NB4 (cell line): ENCODE measurements around the gene CDH15.

Experiments
- DNase-seq: peaks from one replicate; pipeline ENCODE4 v3.0.0; 2010; ENCODE audit warnings: low read depth
- H3K4me3 ChIP-seq: one replicate; pipeline ENCODE4 v1.5.1; 2011; ENCODE audit warnings: mild to moderate bottlenecking, low read depth, low read length, moderate library complexity
- MYC ChIP-seq: IDR thresholded peaks from 2 replicates; pipeline ENCODE4 v1.6.1; 2011; ENCODE audit warnings: low read depth, low read length
- POLR2A ChIP-seq: IDR thresholded peaks from 2 replicates; pipeline ENCODE4 v1.6.1; 2011; ENCODE audit warnings: mild to moderate bottlenecking; ENCODE audit not compliant: insufficient read length; ENCODE audit errors: extremely low read depth
- TF ChIP-seq, protein P1 (sequence below): IDR thresholded peaks from one replicate; pipeline ENCODE4 v1.5.1; 2012; ENCODE audit warnings: low read depth, low read length
- TF ChIP-seq, protein P2 (sequence below): IDR thresholded peaks from 2 replicates; pipeline ENCODE4 v1.6.1; 2011; ENCODE audit warnings: low read depth, low read length

The CDH15 gene

DNA sequence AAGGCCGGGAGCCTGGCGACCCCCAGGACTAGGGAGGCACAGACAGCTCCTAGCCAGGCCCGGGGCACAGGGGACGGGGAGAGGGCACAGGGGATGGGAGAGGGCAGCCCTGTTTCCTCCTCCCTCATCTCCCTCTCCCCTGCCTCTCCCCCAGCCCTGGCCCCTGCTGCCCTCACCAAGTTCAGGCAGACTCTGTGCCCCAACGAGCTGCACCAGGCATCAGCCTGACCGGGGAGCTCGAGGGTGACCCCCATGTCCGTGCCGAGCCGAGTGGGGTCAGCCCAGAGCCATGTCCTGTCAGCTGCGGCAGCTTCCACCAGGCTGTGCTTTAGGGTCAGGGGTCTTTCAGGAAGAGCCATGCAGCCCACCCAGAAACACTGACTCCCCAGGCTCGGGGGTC, 6.0 kb downstream of the CDH15 start:
- H3K4me3 ChIP-seq = no peak overlapping the region
- no peak for DNase-seq
- TF ChIP-seq POLR2A (no peak), MYC (no peak)
- TF ChIP-seq, protein P1, sequence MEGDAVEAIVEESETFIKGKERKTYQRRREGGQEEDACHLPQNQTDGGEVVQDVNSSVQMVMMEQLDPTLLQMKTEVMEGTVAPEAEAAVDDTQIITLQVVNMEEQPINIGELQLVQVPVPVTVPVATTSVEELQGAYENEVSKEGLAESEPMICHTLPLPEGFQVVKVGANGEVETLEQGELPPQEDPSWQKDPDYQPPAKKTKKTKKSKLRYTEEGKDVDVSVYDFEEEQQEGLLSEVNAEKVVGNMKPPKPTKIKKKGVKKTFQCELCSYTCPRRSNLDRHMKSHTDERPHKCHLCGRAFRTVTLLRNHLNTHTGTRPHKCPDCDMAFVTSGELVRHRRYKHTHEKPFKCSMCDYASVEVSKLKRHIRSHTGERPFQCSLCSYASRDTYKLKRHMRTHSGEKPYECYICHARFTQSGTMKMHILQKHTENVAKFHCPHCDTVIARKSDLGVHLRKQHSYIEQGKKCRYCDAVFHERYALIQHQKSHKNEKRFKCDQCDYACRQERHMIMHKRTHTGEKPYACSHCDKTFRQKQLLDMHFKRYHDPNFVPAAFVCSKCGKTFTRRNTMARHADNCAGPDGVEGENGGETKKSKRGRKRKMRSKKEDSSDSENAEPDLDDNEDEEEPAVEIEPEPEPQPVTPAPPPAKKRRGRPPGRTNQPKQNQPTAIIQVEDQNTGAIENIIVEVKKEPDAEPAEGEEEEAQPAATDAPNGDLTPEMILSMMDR = no peak
- TF ChIP-seq, protein P2, sequence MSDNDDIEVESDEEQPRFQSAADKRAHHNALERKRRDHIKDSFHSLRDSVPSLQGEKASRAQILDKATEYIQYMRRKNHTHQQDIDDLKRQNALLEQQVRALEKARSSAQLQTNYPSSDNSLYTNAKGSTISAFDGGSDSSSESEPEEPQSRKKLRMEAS = no peak

DNA sequence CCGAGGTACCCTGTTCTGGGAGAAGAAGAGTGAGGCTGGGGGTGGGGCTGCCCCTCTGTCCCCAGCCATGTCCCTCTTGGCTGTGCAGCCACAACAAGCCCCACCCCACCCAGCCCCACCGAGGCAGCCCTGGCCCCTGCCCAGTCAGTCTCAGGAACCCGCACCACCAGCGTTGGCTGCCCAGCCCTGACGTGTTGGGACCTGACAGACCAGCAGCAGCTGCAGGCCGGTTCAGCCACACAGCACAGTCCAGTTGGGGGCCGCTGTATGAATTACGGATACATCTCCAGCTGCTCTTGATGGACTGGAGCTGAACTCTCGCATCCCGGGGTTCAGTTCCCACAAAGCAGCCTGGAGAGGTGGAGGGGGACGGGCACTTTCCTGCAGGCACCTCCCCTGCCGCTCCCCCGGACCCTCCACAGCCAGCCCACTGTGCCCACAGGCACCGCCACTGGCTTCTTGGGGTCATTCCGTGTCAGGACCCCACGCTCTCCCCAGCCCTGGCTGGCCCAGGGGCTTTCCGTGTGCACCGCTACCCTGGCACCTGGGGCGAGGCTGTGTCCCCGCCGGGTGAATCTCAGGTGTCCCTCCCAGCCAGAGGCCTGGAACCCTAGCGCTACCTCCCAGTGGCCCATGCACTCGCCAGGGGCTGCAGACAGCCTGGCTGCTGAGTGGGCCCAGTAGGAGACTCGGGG, 7.1 kb downstream of the CDH15 start:
- TF ChIP-seq, protein P2 = no peak
- TF ChIP-seq POLR2A (no peak), MYC (no peak)
- TF ChIP-seq, protein P1 = no peak
- DNase-seq = no peak
- H3K4me3 ChIP-seq = no peak overlapping the region

DNA sequence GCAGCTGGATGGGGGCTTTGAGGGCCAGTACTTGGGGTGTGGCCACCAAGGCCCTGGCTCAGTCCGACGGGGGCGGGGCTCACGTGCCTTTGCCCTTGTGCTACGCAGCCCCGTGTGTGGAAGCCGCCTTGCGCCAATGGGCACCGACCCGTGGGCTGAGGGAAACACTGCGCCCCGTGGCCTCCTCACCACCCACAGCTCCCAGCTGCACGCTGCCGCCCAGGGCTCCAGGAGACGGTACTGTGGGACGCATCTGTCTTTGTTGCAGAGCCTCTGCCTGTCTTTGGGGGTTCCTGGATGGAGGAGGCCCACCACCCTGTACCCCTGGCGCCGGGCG, 7.6 kb downstream of the CDH15 start:
- no peak overlapping the region for H3K4me3 ChIP-seq
- no peak for DNase-seq
- TF ChIP-seq, protein P1 = no peak
- TF ChIP-seq, protein P2 = no peak
- TF ChIP-seq MYC (no peak), POLR2A (no peak)

DNA sequence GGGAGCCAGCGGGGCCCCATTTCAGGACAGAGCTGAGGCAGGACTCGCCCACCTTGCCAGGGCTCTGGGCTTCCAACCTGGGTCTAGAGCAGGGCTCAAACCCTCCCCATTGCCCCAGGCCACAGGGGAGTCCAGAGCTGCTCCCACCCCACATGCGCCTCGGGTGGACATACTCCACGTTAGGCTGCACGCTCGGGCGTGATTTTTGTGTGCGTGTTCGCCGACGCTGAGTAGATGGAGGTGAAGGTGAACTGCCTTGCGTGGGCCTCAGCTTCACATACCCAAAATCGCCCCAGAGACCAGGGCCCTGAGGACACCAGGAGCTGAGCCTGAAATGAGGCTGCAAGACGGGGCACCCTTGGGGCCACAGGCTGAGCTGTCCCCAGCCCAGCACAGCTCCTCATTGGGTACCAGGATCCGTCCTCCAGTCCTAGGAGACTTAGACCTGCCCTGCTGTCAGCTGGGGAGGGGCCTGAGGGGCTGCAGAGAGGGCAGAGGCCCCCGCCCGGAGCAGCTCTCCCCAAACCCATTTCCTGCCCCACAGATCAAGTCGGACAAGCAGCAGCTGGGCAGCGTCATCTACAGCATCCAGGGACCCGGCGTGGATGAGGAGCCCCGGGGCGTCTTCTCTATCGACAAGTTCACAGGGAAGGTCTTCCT, 8.2 kb downstream of the CDH15 start:
- no peak overlapping the region for H3K4me3 ChIP-seq
- DNase-seq = no peak
- TF ChIP-seq, protein P2 = no peak
- TF ChIP-seq MYC (no peak), POLR2A (no peak)
- TF ChIP-seq, protein P1 = no peak

DNA sequence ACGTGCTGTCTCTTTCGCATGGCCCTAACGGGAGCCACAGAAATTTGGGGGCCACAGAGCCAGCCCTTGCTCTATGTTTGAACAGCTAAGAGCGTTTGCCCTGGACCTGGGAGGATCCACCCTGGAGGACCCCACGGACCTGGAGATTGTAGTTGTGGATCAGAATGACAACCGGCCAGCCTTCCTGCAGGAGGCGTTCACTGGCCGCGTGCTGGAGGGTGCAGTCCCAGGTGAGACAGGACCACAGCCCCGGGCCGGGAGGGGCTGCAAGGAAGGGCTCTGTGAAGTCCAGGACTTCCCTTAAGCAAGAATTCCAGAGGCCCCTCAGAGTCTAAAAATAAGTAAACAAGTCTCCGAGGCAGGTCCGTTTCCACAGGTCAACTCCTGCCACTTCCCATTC, 11.9 kb downstream of the CDH15 start:
- DNase-seq = no peak
- TF ChIP-seq MYC = no peak
- TF ChIP-seq, protein P2 = no peak
- TF ChIP-seq, protein P1 = no peak
- no peak for TF ChIP-seq POLR2A
- no peak overlapping the region for H3K4me3 ChIP-seq
